OCI-LY7 (cell line): ENCODE measurements around the gene XPO4. TPM values are rescaled to one million over a fixed set of nuclear protein-coding genes. Genes with fewer than 3 reads are reported as not detected.

ENCODE experiments used
- BruUV-seq: library from RNA; stranded (reverse); fragments of 400-500 nt; replicated peaks from 2 replicates; lab custom pipeline; 2021; lab: Mats Ljungman, UMichigan
- CTCF ChIA-PET: fragments of 300-600 bp; sonication (Branson Sonifier 250); formaldehyde crosslinking; loops from one replicate; lab custom pipeline; 2022; ENCODE audit warnings: antibody characterized with exemption; ENCODE audit not compliant: unreplicated experiment; lab: Charles Lee
- POLR2A ChIA-PET: fragments of 300-600 bp; sonication (Branson Sonifier 250); formaldehyde crosslinking; loops from one replicate; lab custom pipeline; 2022; ENCODE audit warnings: antibody characterized with exemption; lab: Charles Lee
- DNase-seq: peaks from one replicate; pipeline ENCODE4 v3.0.0-alpha.2; 2015; ENCODE audit warnings: low spot score
- H2AFZ ChIP-seq: fragments of 200-600 bp; sonication (generic), shearing (Covaris generic); 2 replicates; pipeline ENCODE4 v1.6.1; 2014; ENCODE audit warnings: mild to moderate bottlenecking, antibody characterized with exemption, low read length, moderate library complexity
- H3K27ac ChIP-seq: fragments of 200-600 bp; sonication (generic); 2 replicates; pipeline ENCODE4 v1.5.1; 2014; ENCODE audit warnings: mixed run types, low read depth, mild to moderate bottlenecking, moderate library complexity, low read length, inconsistent platforms; ENCODE audit not compliant: poor library complexity, severe bottlenecking
- H3K36me3 ChIP-seq: fragments of 200-600 bp; sonication (generic); 2 replicates; pipeline ENCODE4 v1.6.1; 2014; ENCODE audit warnings: mild to moderate bottlenecking, antibody characterized with exemption, low read length, moderate library complexity, mixed read lengths; ENCODE audit not compliant: insufficient read depth
- H3K4me1 ChIP-seq: fragments of 200-600 bp; sonication (generic); 2 replicates; pipeline ENCODE4 v1.5.1; 2014; ENCODE audit warnings: mild to moderate bottlenecking, low read length; ENCODE audit not compliant: insufficient read depth, poor library complexity, severe bottlenecking
- H3K4me2 ChIP-seq: fragments of 200-600 bp; sonication (generic); 2 replicates; pipeline ENCODE4 v1.6.1; 2014; ENCODE audit warnings: mild to moderate bottlenecking, low read length
- H3K4me3 ChIP-seq: fragments of 200-600 bp; sonication (generic); 2 replicates; pipeline ENCODE4 v1.5.1; 2014; ENCODE audit warnings: mild to moderate bottlenecking, low read depth, low read length; ENCODE audit not compliant: poor library complexity, severe bottlenecking
- H3K79me2 ChIP-seq: fragments of 200-600 bp; sonication (generic); 2 replicates; pipeline ENCODE4 v1.6.1; 2016; ENCODE audit warnings: low read depth, mild to moderate bottlenecking, low read length, moderate library complexity, mixed read lengths; ENCODE audit not compliant: insufficient read depth
- H3K9me2 ChIP-seq: fragments of 200-600 bp; sonication (generic); 2 replicates; pipeline ENCODE4 v1.6.1; 2016; ENCODE audit warnings: mild to moderate bottlenecking, low read length, mixed read lengths; ENCODE audit not compliant: insufficient read depth
- H3K9me3 ChIP-seq: fragments of 200-600 bp; sonication (generic); 2 replicates; pipeline ENCODE4 v1.6.1; 2014; ENCODE audit warnings: mild to moderate bottlenecking, mixed run types, low read length, mixed read lengths
- H4K20me1 ChIP-seq: fragments of 200-600 bp; sonication (generic); 2 replicates; pipeline ENCODE4 v1.6.1; 2014; ENCODE audit warnings: mild to moderate bottlenecking, antibody characterized with exemption, low read length, moderate library complexity, mixed read lengths; ENCODE audit not compliant: insufficient read depth
- CTCF ChIP-seq: fragments of 200-600 bp; sonication (generic); conservative IDR thresholded peaks from 2 replicates; pipeline ENCODE4 v1.5.1; 2014; ENCODE audit warnings: mild to moderate bottlenecking, antibody characterized with exemption, low read length, moderate library complexity, mixed read lengths
- EZH2phosphoT487 ChIP-seq: fragments of 200-600 bp; sonication (generic); IDR thresholded peaks from 2 replicates; pipeline ENCODE4 v1.6.1; 2018; ENCODE audit warnings: low read depth, borderline replicate concordance, mild to moderate bottlenecking, mixed run types, antibody characterized with exemption, low read length, moderate library complexity, mixed read lengths
- intact Hi-C: fragments of 100-400 bp; cut with micrococcal nuclease; formaldehyde crosslinking; loops from one replicate; pipeline ENCODE4 v1.10.0; 2022; ENCODE audit not compliant: unreplicated experiment
- total RNA-seq, 2 experiments: library from RNA; depleted of rRNA in 1 of 2; stranded (reverse); fragments of >200 nt in 1 of 2; shearing (Covaris generic) in 1 of 2; gene quantifications; 2 replicates each; pipeline ENCODE4 v1.2.3, GENCODE V29; 2014 to 2022

XPO4 gene
- total RNA-seq, 2 experiments from 2014 or later, result 20.6 to 26.9 TPM

GRCh38 chr13:20788312-20788711, 114.2 kb downstream of the XPO4 start:
- Histone ChIP-seq H4K20me1 (no peaks in the 10 kb centered on the region), H2AFZ (no peak overlapping the region), H3K36me3 (peaks cover 81% of the 10 kb centered on the region), H3K79me2 (no peaks in the 10 kb centered on the region), H3K4me1 (no peaks in the 10 kb centered on the region), H3K9me3 (no peaks in the 10 kb centered on the region), H3K4me3 (no peak overlapping the region), H3K4me2 (no peak overlapping the region), H3K9me2 (no peaks in the 10 kb centered on the region), H3K27ac (no peak overlapping the region)
- TF ChIP-seq EZH2phosphoT487 (no peak), CTCF (no peak)
- DNase-seq, result no peak
- intact Hi-C loops, result no loop called here
- CTCF ChIA-PET, result no interaction called here
- POLR2A ChIA-PET, result interaction anchor here (1.2 kb wide), 1 partner anchor 20 kb away, joined by 6 read pairs; no protein-coding TSS in a partner anchor
- BruUV-seq, result no TSS peak

GRCh38 chr13:20787180-20787579, 115.4 kb downstream of the XPO4 start:
- ChIA-PET CTCF (no interaction called here), POLR2A (interaction anchor here (0.6 to 1.2 kb wide), 6 partner anchors 8 to 1004 kb away, joined by 3 to 6 read pairs (median 4); partner anchors contain the start of gene PSPC1)
- no peak overlapping the region for H2AFZ ChIP-seq
- DNase-seq, result no peak
- no peak overlapping the region for H3K27ac ChIP-seq
- H3K4me3 ChIP-seq, result no peak overlapping the region
- H3K9me2 ChIP-seq, result no peaks in the 10 kb centered on the region
- H3K79me2 ChIP-seq, result no peaks in the 10 kb centered on the region
- intact Hi-C loops, result no loop called here
- no peaks in the 10 kb centered on the region for H3K9me3 ChIP-seq
- TF ChIP-seq EZH2phosphoT487 (no peak), CTCF (no peak)
- H3K36me3 ChIP-seq, result peaks cover 87% of the 10 kb centered on the region
- no peaks in the 10 kb centered on the region for H4K20me1 ChIP-seq
- no peaks in the 10 kb centered on the region for H3K4me1 ChIP-seq
- BruUV-seq, result no TSS peak
- no peak overlapping the region for H3K4me2 ChIP-seq

- H3K9me2 ChIP-seq, result no peaks in the 10 kb centered on the region
- H3K79me2 ChIP-seq, result no peaks in the 10 kb centered on the region
- H4K20me1 ChIP-seq, result no peaks in the 10 kb centered on the region
- no peaks in the 10 kb centered on the region for H3K4me1 ChIP-seq
- TSS peak; percentile 40 for BruUV-seq
- CTCF ChIA-PET, result no interaction called here
- peaks cover 87% of the 10 kb centered on the region for H3K36me3 ChIP-seq
- POLR2A ChIA-PET, result interaction anchor here (0.7 to 1.2 kb wide), 2 partner anchors 10 to 260 kb away, joined by 3 to 4 read pairs; no protein-coding TSS in a partner anchor
- TF ChIP-seq EZH2phosphoT487 (no peak), CTCF (no peak)
- no peaks in the 10 kb centered on the region for H3K9me3 ChIP-seq
- no peak overlapping the region for H3K4me2 ChIP-seq
- H3K27ac ChIP-seq, result no peak overlapping the region
- H2AFZ ChIP-seq, result no peak overlapping the region
- no peak overlapping the region for H3K4me3 ChIP-seq
- no peak for DNase-seq
- intact Hi-C loops, result no loop called here
These were observed 120.3 kb downstream of the XPO4 start for GRCh38 chr13:20782116-20782708.
